H1 (cell line): ENCODE measurements around the gene SCARB1.

Source experiments
- CTCF ChIP-seq, 3 experiments: IDR thresholded peaks; 1 replicate in 2 of 3; 2 replicates in 1 of 3; pipeline versions ENCODE4 v1.5.1 to v1.6.1; 2011; ENCODE audit warnings: low read length in 3 of 3, mild to moderate bottlenecking in 3 of 3, inconsistent platforms in 2 of 3, low read depth in 1 of 3, moderate library complexity in 1 of 3; ENCODE audit not compliant: insufficient read depth in 1 of 3; ENCODE audit errors: control extremely low read depth in 1 of 3
- EZH2 ChIP-seq: fragments of 200-600 bp; sonication (generic); IDR thresholded peaks from 2 replicates; pipeline ENCODE4 v1.7.1; 2012; ENCODE audit warnings: low read depth, mild to moderate bottlenecking, moderate library complexity, low read length, inconsistent platforms; ENCODE audit not compliant: severe bottlenecking
- JUND ChIP-seq: IDR thresholded peaks from 2 replicates; pipeline ENCODE4 v1.6.1; 2011; ENCODE audit warnings: mild to moderate bottlenecking, improper control_type of control experiment, low read length

- TF ChIP-seq EZH2: no peak
- TF ChIP-seq CTCF (IDR thresholded peaks at IDR 0.05; ENCODE audit: control extremely low read depth in 1 of 3, insufficient read depth in 1 of 3, low read depth in 1 of 3, low read length in 3 of 3): no peak
- no peak for TF ChIP-seq JUND
Measured at GRCh38 chr12:124777399-124778372, 86.0 kb downstream of the SCARB1 start.
